Measurements from ENCODE around the gene CRK. TPM values are rescaled to one million over a fixed set of nuclear protein-coding genes. Genes with fewer than 3 reads are reported as not detected.

CRK gene
- total and polyA plus RNA-seq, 2 of the 4 experiments (the other 2 are of a cell fraction): 57.6 to 100 TPM

GRCh38 chr17:1484676-1485422 lies 28.8 kb upstream of the CRK start:
- in situ Hi-C loops (cut with MboI; ENCODE audit: low sequenced_read_pairs): no loop called here
- Histone ChIP-seq H3K18ac (ENCODE audit: low read depth, low read length) (peak overlapping the region; percentile 95), H2AFZ (replicated peaks; ENCODE audit: low read length, poor library complexity) (peak overlapping the region; percentile 82), H2BK5ac (ENCODE audit: low read depth, low read length, poor library complexity, severe bottlenecking) (peak overlapping the region; percentile 93), H3K9me1 (ENCODE audit: insufficient read depth, low read length) (peaks cover 13% of the 10 kb centered on the region), H4K8ac (ENCODE audit: low read depth in 2 of 2, low read length in 2 of 2) (peak overlapping the region; percentile 74 to 96), H2BK15ac (ENCODE audit: low read depth, low read length) (no peak overlapping the region), H2BK20ac (ENCODE audit: low read depth, low read length) (no peak overlapping the region), H3K27ac (ENCODE audit: insufficient read depth, low read length) (peak overlapping the region; percentile 96), H3K4ac (ENCODE audit: low read depth, low read length) (peak overlapping the region; percentile 98), H3K79me1 (ENCODE audit: low read depth in 1 of 2, low read length in 2 of 2) (peaks cover 26 to 74% of the 10 kb centered on the region in 2 experiments), H3K4me1 (ENCODE audit: control insufficient read depth, insufficient read depth, low read length) (peaks cover 20% of the 10 kb centered on the region), H3K56ac (ENCODE audit: extremely low read depth, insufficient read depth, low read length) (peak overlapping the region; percentile 92), H3K4me2 (ENCODE audit: low read depth, low read length) (peak overlapping the region; percentile 100), H4K91ac (ENCODE audit: insufficient read depth, low read depth, low read length) (peak overlapping the region; percentile 96), H2AK9ac (replicated peaks; ENCODE audit: low read depth, low read length, poor library complexity) (peak overlapping the region; percentile 98), H3K27me3 (ENCODE audit: control insufficient read depth, insufficient read depth, low read length) (no peaks in the 10 kb centered on the region), H2BK120ac (ENCODE audit: low read depth, low read length) (peak overlapping the region; percentile 84), H2AK5ac (ENCODE audit: low read depth, low read length) (peak overlapping the region; percentile 99), H3K4me3 (ENCODE audit: insufficient read depth, low read depth, low read length) (peak overlapping the region; percentile 94), H3K36me3 (ENCODE audit: control insufficient read depth, insufficient read depth, low read length) (peaks cover 34% of the 10 kb centered on the region), H3K9ac (ENCODE audit: low read depth, low read length) (peak overlapping the region; percentile 99), H4K20me1 (ENCODE audit: insufficient read depth, low read length) (peaks cover 33% of the 10 kb centered on the region), H4K5ac (ENCODE audit: low read depth, low read length) (peak overlapping the region; percentile 89), H3K14ac (replicated peaks; ENCODE audit: low read depth, low read length) (peak overlapping the region; percentile 99), H3K23ac (ENCODE audit: low read depth, low read length) (peak overlapping the region; percentile 94), H3K9me3 (ENCODE audit: control insufficient read depth, insufficient read depth, low read length) (no peaks in the 10 kb centered on the region)
- POLR2A ChIA-PET (ENCODE audit: unreplicated experiment): no interaction called here
- 0% methylated on average over 5 of the region's 19 CpGs; no CpG with 5 or more reads in 1 of the 2 experiments for WGBS, 2 experiments (ENCODE audit: extremely low coverage in 2 of 2, insufficient read length in 1 of 2)
- dilution Hi-C loops (cut with HindIII; ENCODE audit: low sequenced_read_pairs, unreplicated experiment): no loop called here
- 0 out of 2 replicates have a peak, but pooled peaks have one; percentile 5 for TF ChIP-seq USF2 (IDR thresholded peaks at IDR 0.05; ENCODE audit: low read depth, low read length)
- no peak for TF ChIP-seq MXI1 (IDR thresholded peaks at IDR 0.05; ENCODE audit: borderline replicate concordance, low read depth, low read length)
- 0 out of 2 replicates have a peak, but pooled peaks have one; percentile 19 for TF ChIP-seq POLR2A (IDR thresholded peaks at IDR 0.05; ENCODE audit: low read depth, low read length)
- peak; percentile 35; the same call in 1 of the 2 replicates for TF ChIP-seq MAZ (IDR thresholded peaks at IDR 0.05; ENCODE audit: borderline replicate concordance, low read depth, low read length)
- TF ChIP-seq BHLHE40 (IDR thresholded peaks at IDR 0.05; ENCODE audit: low read depth, low read length): no peak
- DNase-seq (no peak), ATAC-seq (ENCODE audit: low read depth) (peak; percentile 13)
- CTCF ChIA-PET: no interaction called here
- no TSS peak for BruUV-seq (replicated peaks)
- intact Hi-C loops (cut with micrococcal nuclease): loop anchor here (1.0 kb wide), 1 partner anchor 17 kb away; no protein-coding TSS in a partner anchor
